SIG-M5 (cell line): ENCODE results near the gene KRTAP9-9.
"Not testable (repeated sequence)": the region's sequence is repeated elsewhere in the genome, so short reads cannot be mapped to it uniquely, and the experiment has no call there.

ENCODE experiments used
- DNase-seq: peaks from one replicate; lab custom pipeline; 2025; lab: John Stamatoyannopoulos, UW

KRTAP9-9 gene

GRCh38 chr17:41265078-41265477 is 9.9 kb downstream of the KRTAP9-9 start, which contains the start of gene KRTAP9-6:
Gene KRTAP9-6 (plus strand): TSS chr17:41265378. CDS start chr17:41265378, 0 bp downstream.
- no peak for DNase-seq

GRCh38 chr17:41267711-41268110 is 12.5 kb downstream of the KRTAP9-9 start:
- DNase-seq = no peak

- not testable (repeated sequence) for DNase-seq
Observed at GRCh38 chr17:41271323-41271722, 16.1 kb downstream of the KRTAP9-9 start.

DNA sequence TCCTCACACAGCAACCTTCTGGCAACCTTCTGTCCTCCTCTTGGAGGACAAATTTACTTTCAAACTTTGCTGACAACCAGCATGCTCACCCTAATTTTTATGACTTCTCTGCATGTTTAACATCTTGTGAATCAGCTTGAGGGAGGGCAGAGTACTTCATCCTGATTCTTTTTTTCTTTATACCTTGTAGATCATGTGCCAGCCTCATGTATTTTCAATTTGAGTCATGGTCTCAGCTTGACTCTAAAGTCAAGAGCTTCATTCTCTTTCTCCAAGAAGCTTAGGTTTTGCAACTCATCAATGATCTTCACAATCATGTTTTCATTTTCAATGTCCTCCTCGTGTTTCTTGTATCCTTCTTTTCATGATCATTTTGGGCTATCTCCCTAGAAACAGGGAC is 16.7 kb downstream of the KRTAP9-9 start:
- DNase-seq = no peak

GRCh38 chr17:41275648-41276190 is 20.5 kb downstream of the KRTAP9-9 start, which contains the start of gene KRTAP9-7:
Gene KRTAP9-7 (plus strand): TSS chr17:41275698. CDS start chr17:41275698, 0 bp downstream.
- not testable (repeated sequence) for DNase-seq

DNA sequence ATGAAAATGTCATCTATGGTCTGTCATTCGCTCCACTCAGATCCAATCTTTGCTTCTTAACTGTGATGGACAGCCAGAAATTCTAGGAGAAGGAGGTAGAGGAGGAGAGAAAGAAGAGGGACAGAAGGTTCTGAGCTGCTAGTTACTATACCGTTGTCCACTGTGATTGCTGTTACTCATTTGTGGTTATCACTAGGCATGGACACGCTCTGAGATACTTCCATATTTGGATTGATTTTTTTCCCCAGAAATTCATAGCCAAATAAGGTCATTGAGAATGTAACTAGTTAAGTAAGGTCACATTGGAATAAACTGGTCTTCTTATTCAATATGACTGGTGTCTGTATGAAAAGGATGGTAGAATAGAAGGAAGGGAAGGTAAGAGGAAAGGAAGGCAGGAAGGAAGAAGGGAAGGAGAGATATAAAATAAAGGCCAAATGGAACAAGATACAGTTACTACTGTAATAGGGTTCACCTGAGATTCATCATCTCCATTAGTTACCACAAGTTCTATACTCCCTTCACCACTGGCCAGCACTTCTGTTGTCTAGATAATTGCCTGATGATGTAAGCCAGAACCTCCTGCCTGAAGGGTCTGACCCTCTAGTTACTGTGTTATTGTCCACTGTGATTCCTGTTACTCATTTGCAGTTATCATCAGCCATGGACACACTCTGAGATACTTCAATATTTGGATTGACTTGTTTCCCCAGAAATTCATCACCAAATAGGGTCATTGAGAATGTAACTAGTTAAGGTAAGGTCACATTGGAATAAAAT is 23.2 kb downstream of the KRTAP9-9 start:
- no peak for DNase-seq

- no peak for DNase-seq
Observed at GRCh38 chr17:41284043-41284442, 28.9 kb downstream of the KRTAP9-9 start.

- DNase-seq = no peak
Observed at GRCh38 chr17:41284546-41284945, 29.4 kb downstream of the KRTAP9-9 start.

GRCh38 chr17:41287050-41287449 is 31.9 kb downstream of the KRTAP9-9 start:
- no peak for DNase-seq

DNA sequence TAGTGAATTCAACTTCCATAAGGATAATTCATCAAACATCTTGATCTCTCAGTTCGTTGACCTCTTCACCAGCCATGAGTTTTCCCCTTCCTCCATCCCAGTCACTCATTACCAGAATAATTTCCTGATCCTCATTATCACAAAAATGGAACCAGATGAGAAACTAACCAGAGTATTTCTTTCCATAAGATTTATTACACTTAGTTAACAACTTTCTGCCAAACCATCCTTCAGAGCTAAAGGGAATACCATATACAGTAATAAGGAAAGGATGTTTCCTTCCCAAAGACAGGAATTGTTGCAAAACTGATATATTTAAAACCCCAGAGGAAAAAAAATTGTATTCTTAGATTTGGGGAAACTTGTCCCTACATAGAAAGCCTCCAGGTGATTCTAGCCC is 38.8 kb downstream of the KRTAP9-9 start:
- no peak for DNase-seq

DNA sequence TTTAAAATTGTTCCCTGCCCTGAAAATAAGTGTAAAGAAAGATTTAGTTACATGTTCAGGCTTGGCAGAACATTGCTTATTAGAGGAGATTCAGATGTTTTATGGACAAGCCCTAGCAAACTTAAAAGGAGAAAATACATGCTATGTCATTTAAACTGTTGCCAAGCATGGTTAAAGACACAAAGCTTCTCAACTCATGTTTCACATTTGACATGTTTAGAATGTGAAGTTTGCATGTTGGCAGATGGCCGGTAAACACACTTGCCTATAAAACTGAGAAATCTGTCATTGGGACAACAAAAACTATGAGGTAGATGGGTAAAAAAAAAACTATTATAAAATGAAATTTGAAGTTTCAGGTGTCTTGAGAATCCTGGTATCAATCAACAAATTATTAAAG is 41.7 kb downstream of the KRTAP9-9 start:
- no peak for DNase-seq

GRCh38 chr17:41298458-41299135 is 43.4 kb downstream of the KRTAP9-9 start:
- no peak for DNase-seq

GRCh38 chr17:41301204-41301790 is 46.1 kb downstream of the KRTAP9-9 start:
- no peak for DNase-seq

- DNase-seq = no peak
Observed at GRCh38 chr17:41301916-41302901, 47.0 kb downstream of the KRTAP9-9 start, which contains the start of gene KRTAP29-1. Gene KRTAP29-1 (minus strand): TSS chr17:41302851. CDS start chr17:41302851, 0 bp downstream.

GRCh38 chr17:41302981-41303380 is 47.8 kb downstream of the KRTAP9-9 start:
- DNase-seq = no peak

GRCh38 chr17:41304091-41304490 is 48.9 kb downstream of the KRTAP9-9 start:
- DNase-seq = no peak
